Epithelial cell of umbilical artery (primary cell): ENCODE results near the gene CLEC5A. TPM values are rescaled to one million over a fixed set of nuclear protein-coding genes. Genes with fewer than 3 reads are reported as not detected.

ENCODE experiments used
- total RNA-seq: library from RNA; depleted of rRNA; stranded (reverse); fragments of >200 nt; gene quantifications from 2 replicates; pipeline ENCODE4 v1.2.3, GENCODE V29; 2014

Gene CLEC5A
- total RNA-seq = not detected in 2 replicates

GRCh38 chr7:141946796-141947195, at the start of gene CLEC5A:
CLEC5A (minus strand) TSS chr7:141946974; CDS start chr7:141946292, 682 bp downstream.

GRCh38 chr7:141973673-141974072, 26.9 kb upstream of the CLEC5A start, which contains the start of gene TAS2R38:
TAS2R38 (minus strand) TSS chr7:141973773; CDS start chr7:141973689, 84 bp downstream.

GRCh38 chr7:141916099-141916498, 30.7 kb downstream of the CLEC5A start, which contains the start of gene OR9A4:
OR9A4 (plus strand) TSS chr7:141916399; CDS start chr7:141918876, 2,477 bp downstream.

Other genes starting within 250 kb of the CLEC5A start
- gene DENND11, start 244.8 kb downstream of the CLEC5A start, total RNA-seq = 55.6 and 155 TPM in 2 replicates
- gene WEE2, start 238.6 kb downstream of the CLEC5A start, total RNA-seq = not detected in 2 replicates
- 207 and 289 TPM in 2 replicates for gene SSBP1, start 208.6 kb downstream of the CLEC5A start, total RNA-seq
- gene TAS2R3, start 182.9 kb downstream of the CLEC5A start, total RNA-seq = 0.32 and 0.76 TPM in 2 replicates
- gene TAS2R4, start 170.3 kb downstream of the CLEC5A start, total RNA-seq = 0.32 and 1.1 TPM in 2 replicates
- gene TAS2R5, start 156.8 kb downstream of the CLEC5A start, total RNA-seq = 0.32 and 2.3 TPM in 2 replicates
- not detected in 2 replicates for gene PRSS37, start 105.5 kb downstream of the CLEC5A start, total RNA-seq
- not detected in 2 replicates for gene OR9A4, start 30.6 kb downstream of the CLEC5A start, total RNA-seq
- gene TAS2R38, start 26.8 kb upstream of the CLEC5A start, total RNA-seq = not detected in 2 replicates
- not detected in 2 replicates for gene MGAM, start 48.9 kb upstream of the CLEC5A start, total RNA-seq
- gene MGAM2, start 164.7 kb upstream of the CLEC5A start, total RNA-seq = not detected in 2 replicates